ENCODE data around the gene GPRIN3.

GPRIN3 gene

GRCh38 chr4:89288430-89288829 is 19.2 kb downstream of the GPRIN3 start:
- DNase-seq (ENCODE audit: low read depth), result no peak
- no peak overlapping the region for H3K4me3 ChIP-seq (ENCODE audit: low read depth, low read length)
- no peak for TF ChIP-seq CTCF (IDR thresholded peaks at IDR 0.05; ENCODE audit: control insufficient read depth, extremely low read depth, insufficient read depth)

- H3K4me3 ChIP-seq (ENCODE audit: low read depth, low read length), result no peak overlapping the region
- TF ChIP-seq CTCF (IDR thresholded peaks at IDR 0.05; ENCODE audit: control insufficient read depth, extremely low read depth, insufficient read depth), result no peak
- DNase-seq (ENCODE audit: low read depth), result no peak
Observed at GRCh38 chr4:89287945-89288344, 19.7 kb downstream of the GPRIN3 start.

GRCh38 chr4:89285745-89286144 is 21.9 kb downstream of the GPRIN3 start:
- TF ChIP-seq CTCF (IDR thresholded peaks at IDR 0.05; ENCODE audit: control insufficient read depth, extremely low read depth, insufficient read depth), result no peak
- H3K4me3 ChIP-seq (ENCODE audit: low read depth, low read length), result no peak overlapping the region
- DNase-seq (ENCODE audit: low read depth), result no peak

GRCh38 chr4:89284828-89285227 is 22.8 kb downstream of the GPRIN3 start:
- no peak for DNase-seq (ENCODE audit: low read depth)
- TF ChIP-seq CTCF (IDR thresholded peaks at IDR 0.05; ENCODE audit: control insufficient read depth, extremely low read depth, insufficient read depth), result no peak
- no peak overlapping the region for H3K4me3 ChIP-seq (ENCODE audit: low read depth, low read length)

GRCh38 chr4:89284020-89284424 is 23.6 kb downstream of the GPRIN3 start:
- no peak for DNase-seq (ENCODE audit: low read depth)
- no peak for TF ChIP-seq CTCF (IDR thresholded peaks at IDR 0.05; ENCODE audit: control insufficient read depth, extremely low read depth, insufficient read depth)
- H3K4me3 ChIP-seq (ENCODE audit: low read depth, low read length), result no peak overlapping the region

- TF ChIP-seq CTCF (IDR thresholded peaks at IDR 0.05; ENCODE audit: control insufficient read depth, extremely low read depth, insufficient read depth), result no peak
- H3K4me3 ChIP-seq (ENCODE audit: low read depth, low read length), result no peak overlapping the region
- no peak for DNase-seq (ENCODE audit: low read depth)
Observed at GRCh38 chr4:89283226-89284009, 24.2 kb downstream of the GPRIN3 start.

- no peak overlapping the region for H3K4me3 ChIP-seq (ENCODE audit: low read depth, low read length)
- TF ChIP-seq CTCF (IDR thresholded peaks at IDR 0.05; ENCODE audit: control insufficient read depth, extremely low read depth, insufficient read depth), result no peak
- DNase-seq (ENCODE audit: low read depth), result no peak
Observed at GRCh38 chr4:89279385-89279784, 28.2 kb downstream of the GPRIN3 start.

All from LNCaP clone FGC (cell line).